Measurements from ENCODE around the gene PRL.

Gene PRL

GRCh38 chr6:22296936-22297335 lies at the start of gene PRL:
TSS of gene PRL (minus strand) at chr6:22297036. CDS start at chr6:22296982, 54 bp downstream.
- DNase-seq (ENCODE audit: low spot score) = no peak

- DNase-seq (ENCODE audit: low spot score) = no peak
Measured at GRCh38 chr6:22343864-22344263, 47.0 kb upstream of the PRL start.

GRCh38 chr6:22334778-22335177 lies 37.9 kb upstream of the PRL start:
- DNase-seq (ENCODE audit: low spot score) = no peak

- DNase-seq (ENCODE audit: low spot score) = no peak
Measured at GRCh38 chr6:22333802-22334201, 37.0 kb upstream of the PRL start.

GRCh38 chr6:22332711-22333110 lies 35.9 kb upstream of the PRL start:
- DNase-seq (ENCODE audit: low spot score) = no peak

- no peak for DNase-seq (ENCODE audit: low spot score)
Measured at GRCh38 chr6:22332216-22332615, 35.4 kb upstream of the PRL start.

GRCh38 chr6:22330941-22331340 lies 34.1 kb upstream of the PRL start:
- no peak for DNase-seq (ENCODE audit: low spot score)

GRCh38 chr6:22328474-22328873 lies 31.6 kb upstream of the PRL start:
- no peak for DNase-seq (ENCODE audit: low spot score)

- DNase-seq (ENCODE audit: low spot score) = no peak
Measured at GRCh38 chr6:22327881-22328280, 31.0 kb upstream of the PRL start.

GRCh38 chr6:22326500-22326899 lies 29.7 kb upstream of the PRL start:
- no peak for DNase-seq (ENCODE audit: low spot score)

- DNase-seq (ENCODE audit: low spot score) = no peak
Measured at GRCh38 chr6:22325481-22325880, 28.6 kb upstream of the PRL start.

- no peak for DNase-seq (ENCODE audit: low spot score)
Measured at GRCh38 chr6:22323848-22324247, 27.0 kb upstream of the PRL start.

- no peak for DNase-seq (ENCODE audit: low spot score)
Measured at GRCh38 chr6:22322103-22323030, 25.5 kb upstream of the PRL start.

GRCh38 chr6:22320750-22321149 lies 23.9 kb upstream of the PRL start:
- peak; percentile 24 for DNase-seq (ENCODE audit: low spot score)

GRCh38 chr6:22318404-22318803 lies 21.6 kb upstream of the PRL start:
- DNase-seq (ENCODE audit: low spot score) = no peak

GRCh38 chr6:22313796-22314195 lies 17.0 kb upstream of the PRL start:
- peak; percentile 19 for DNase-seq (ENCODE audit: low spot score)

- no peak for DNase-seq (ENCODE audit: low spot score)
Measured at GRCh38 chr6:22308939-22309338, 12.1 kb upstream of the PRL start.

- DNase-seq (ENCODE audit: low spot score) = no peak
Measured at GRCh38 chr6:22306741-22307466, 10.1 kb upstream of the PRL start.

- DNase-seq (ENCODE audit: low spot score) = no peak
Measured at GRCh38 chr6:22302838-22303237, 6.0 kb upstream of the PRL start.

- DNase-seq (ENCODE audit: low spot score) = no peak
Measured at GRCh38 chr6:22300273-22300998, 3.6 kb upstream of the PRL start.

GRCh38 chr6:22298475-22298890 lies 1.6 kb upstream of the PRL start:
- no peak for DNase-seq (ENCODE audit: low spot score)

- no peak for DNase-seq (ENCODE audit: low spot score)
Measured at GRCh38 chr6:22296067-22296466, 769 bp downstream of the PRL start.

- no peak for DNase-seq (ENCODE audit: low spot score)
Measured at GRCh38 chr6:22295145-22295544, 1.7 kb downstream of the PRL start.

All from iPS-NIHi11 (cell line).